Measurements from ENCODE around the gene SLC27A2. TPM values are rescaled to one million over a fixed set of nuclear protein-coding genes. Genes with fewer than 3 reads are reported as not detected.

Gene SLC27A2
- total RNA-seq, result 1.3 and 10.3 TPM in 2 replicates

DNA sequence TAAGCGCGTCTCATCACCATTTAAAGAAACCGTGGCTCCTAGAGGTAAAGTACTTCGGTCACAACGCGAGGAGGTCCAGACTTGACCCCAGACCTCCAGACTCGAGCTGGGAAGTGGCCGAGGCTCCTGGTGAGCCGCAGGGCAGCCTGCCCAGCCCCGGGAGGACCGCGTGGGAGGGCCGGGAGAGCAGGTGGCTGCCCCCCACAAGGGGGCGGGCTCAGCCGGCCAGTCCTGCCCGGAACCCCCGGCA lies at the start of gene SLC27A2:
Gene SLC27A2 (plus strand): TSS at position 228 of the 250 bp plus-strand sequence. CDS start 232 bp downstream, outside the sequence.

DNA sequence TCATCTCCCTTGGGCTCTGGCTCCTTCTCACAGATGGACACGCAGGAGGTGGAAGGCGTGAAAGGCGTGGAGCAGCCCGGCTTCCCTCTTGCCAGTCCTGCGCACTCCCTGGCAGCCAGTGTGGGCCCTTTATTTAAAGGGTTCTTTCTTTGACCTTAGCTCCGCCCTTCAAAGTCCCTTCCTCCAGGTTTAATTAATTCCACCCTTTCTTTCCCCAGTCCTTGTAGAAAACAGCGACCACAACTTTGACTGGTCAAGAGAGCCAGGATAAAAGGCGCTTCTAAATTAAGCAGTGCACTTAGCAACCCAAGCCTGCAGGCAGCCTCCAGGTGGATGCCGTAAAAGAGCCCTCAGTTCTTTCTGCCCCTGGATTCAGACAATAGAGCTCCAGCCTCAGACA lies 83.6 kb downstream of the SLC27A2 start, which contains the start of gene HDC:
Gene HDC (minus strand): TSS at position 107 of the 400 bp plus-strand sequence. CDS start 103 bp downstream, at position 4.

Other genes starting within 250 kb of the SLC27A2 start
- 0.69 and 1.5 TPM in 2 replicates for gene ATP8B4, start 63.0 kb upstream of the SLC27A2 start, total RNA-seq
- not detected in 2 replicates for gene HDC, start 83.5 kb downstream of the SLC27A2 start, total RNA-seq
- gene GABPB1, start 173.0 kb downstream of the SLC27A2 start, total RNA-seq, result 85.9 and 89.7 TPM in 2 replicates
- 59.6 and 66.4 TPM in 2 replicates for gene USP8, start 242.2 kb downstream of the SLC27A2 start, total RNA-seq

All from dermis lymphatic vessel endothelial cell (primary cell).